ENCODE measurements around the gene DGKB.

Gene DGKB

GRCh38 chr7:14760730-14761478 lies 141.6 kb downstream of the DGKB start:
- no peak for TF ChIP-seq CTCF (IDR thresholded peaks at IDR 0.05)
- H3K27ac ChIP-seq: no peak overlapping the region
- no peak for DNase-seq (ENCODE audit: low spot score)
- no peak overlapping the region for H3K4me3 ChIP-seq

GRCh38 chr7:14759785-14760184 lies 142.8 kb downstream of the DGKB start:
- H3K4me3 ChIP-seq: no peak overlapping the region
- no peak for TF ChIP-seq CTCF (IDR thresholded peaks at IDR 0.05)
- no peak overlapping the region for H3K27ac ChIP-seq
- DNase-seq (ENCODE audit: low spot score): no peak

- no peak for DNase-seq (ENCODE audit: low spot score)
- H3K27ac ChIP-seq: no peak overlapping the region
- H3K4me3 ChIP-seq: no peak overlapping the region
- no peak for TF ChIP-seq CTCF (IDR thresholded peaks at IDR 0.05)
These were observed 147.9 kb downstream of the DGKB start for GRCh38 chr7:14754631-14755030.

GRCh38 chr7:14752301-14752700 lies 150.2 kb downstream of the DGKB start:
- DNase-seq (ENCODE audit: low spot score): no peak
- no peak overlapping the region for H3K27ac ChIP-seq
- no peak overlapping the region for H3K4me3 ChIP-seq
- TF ChIP-seq CTCF (IDR thresholded peaks at IDR 0.05): no peak

- TF ChIP-seq CTCF (IDR thresholded peaks at IDR 0.05): no peak
- no peak overlapping the region for H3K4me3 ChIP-seq
- DNase-seq (ENCODE audit: low spot score): no peak
- H3K27ac ChIP-seq: no peak overlapping the region
These were observed 151.1 kb downstream of the DGKB start for GRCh38 chr7:14751461-14751860.

- no peak for DNase-seq (ENCODE audit: low spot score)
- H3K4me3 ChIP-seq: no peak overlapping the region
- H3K27ac ChIP-seq: no peak overlapping the region
- no peak for TF ChIP-seq CTCF (IDR thresholded peaks at IDR 0.05)
These were observed 154.1 kb downstream of the DGKB start for GRCh38 chr7:14748461-14748860.

- no peak for DNase-seq (ENCODE audit: low spot score)
- no peak for TF ChIP-seq CTCF (IDR thresholded peaks at IDR 0.05)
- H3K27ac ChIP-seq: no peak overlapping the region
- no peak overlapping the region for H3K4me3 ChIP-seq
These were observed 154.8 kb downstream of the DGKB start for GRCh38 chr7:14747701-14748100.
